HT-29 (cell line): ENCODE measurements around the gene PCNP. TPM values are rescaled to one million over a fixed set of nuclear protein-coding genes. Genes with fewer than 3 reads are reported as not detected.
"Not testable (repeated sequence)": the region's sequence is repeated elsewhere in the genome, so short reads cannot be mapped to it uniquely, and the experiment has no call there.

Experiments
- DNase-seq: peaks from one replicate; pipeline ENCODE4 v3.0.0-alpha.2; 2015; ENCODE audit warnings: low spot score
- total RNA-seq: library from RNA; depleted of rRNA; stranded (reverse); fragments of >200 nt; shearing (Covaris generic); gene quantifications from 2 replicates; pipeline ENCODE4 v1.2.3, GENCODE V29; 2014

Gene PCNP
- total RNA-seq, 1 experiment from 2014 or later, result 30.6 TPM

DNA sequence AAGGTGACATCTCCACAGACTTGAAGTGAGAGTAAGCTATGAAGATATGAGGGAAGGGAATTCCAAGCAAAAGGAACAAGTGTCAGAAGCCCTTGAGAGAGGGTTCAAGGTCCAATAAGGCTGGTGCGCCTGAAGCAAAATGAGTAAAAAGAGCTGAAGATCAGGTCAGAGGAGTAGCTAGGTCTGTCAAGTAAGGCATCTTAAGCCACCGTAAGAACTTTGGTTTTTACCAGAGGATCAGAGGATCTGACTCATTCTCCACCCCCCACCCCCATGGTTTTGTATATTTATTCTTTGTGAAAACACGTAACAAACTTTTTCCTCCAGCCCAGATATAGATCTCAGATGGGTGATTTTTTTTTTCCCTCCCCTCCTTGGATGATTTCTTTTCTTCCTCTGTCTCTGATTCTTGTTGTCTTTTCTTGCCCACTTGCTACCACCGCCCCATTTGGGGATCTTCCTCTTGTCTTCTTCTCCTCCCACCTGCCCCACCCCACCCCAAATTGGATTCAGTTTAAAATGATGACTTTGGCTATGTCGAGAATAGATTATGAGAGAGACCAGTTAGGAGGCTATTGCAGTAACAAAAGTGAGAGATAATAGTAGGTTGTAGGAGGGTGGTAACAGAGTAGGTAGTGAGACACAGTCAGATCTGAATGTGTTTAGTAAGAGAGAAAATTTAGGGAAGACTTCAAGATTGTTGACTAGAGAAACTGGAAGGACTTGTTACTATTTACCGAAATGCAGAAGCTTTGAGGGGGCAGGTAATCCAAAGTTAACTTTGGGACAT lies 6.3 kb upstream of the PCNP start:
- DNase-seq, result no peak

DNA sequence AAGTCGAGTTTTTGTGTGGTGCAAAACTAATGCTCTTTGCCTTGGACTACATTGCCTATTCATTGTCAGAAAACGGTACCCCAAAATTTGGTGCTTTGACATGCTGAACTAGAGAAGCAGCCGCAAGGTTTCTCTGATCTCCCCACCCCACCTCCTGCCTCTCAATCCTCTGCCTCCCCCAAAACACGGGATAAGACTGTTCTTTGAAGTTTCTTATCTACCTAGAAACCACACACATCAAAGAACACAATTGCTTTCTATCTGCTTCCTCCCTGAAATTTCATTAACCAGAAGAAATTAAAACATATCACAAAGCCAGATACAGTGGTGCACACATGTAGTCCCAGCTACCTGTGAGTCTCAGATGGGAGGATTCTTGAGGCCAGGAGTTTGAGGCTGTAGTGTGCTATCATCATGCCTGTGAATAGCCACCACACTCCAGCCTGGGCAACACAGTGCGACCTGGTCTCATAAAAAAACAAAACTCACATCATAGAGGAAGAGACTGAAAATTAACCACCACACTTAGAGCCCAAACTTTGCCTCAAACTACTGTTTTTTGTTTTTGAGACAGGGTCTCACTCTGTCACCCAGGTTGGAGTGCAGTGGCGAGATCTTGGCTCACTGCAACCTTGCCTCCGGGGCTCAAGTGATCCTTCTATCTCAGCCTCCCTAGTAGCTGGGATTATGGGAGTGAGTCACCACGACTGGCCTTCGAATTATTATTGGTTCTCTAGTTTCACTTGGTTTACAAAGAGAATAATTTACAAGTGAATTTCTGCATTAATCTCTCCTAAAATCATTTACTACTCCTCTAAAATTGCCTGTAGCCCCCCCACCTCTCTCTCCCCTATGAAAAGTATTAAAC lies 2.7 kb upstream of the PCNP start:
- DNase-seq, result no peak

DNA sequence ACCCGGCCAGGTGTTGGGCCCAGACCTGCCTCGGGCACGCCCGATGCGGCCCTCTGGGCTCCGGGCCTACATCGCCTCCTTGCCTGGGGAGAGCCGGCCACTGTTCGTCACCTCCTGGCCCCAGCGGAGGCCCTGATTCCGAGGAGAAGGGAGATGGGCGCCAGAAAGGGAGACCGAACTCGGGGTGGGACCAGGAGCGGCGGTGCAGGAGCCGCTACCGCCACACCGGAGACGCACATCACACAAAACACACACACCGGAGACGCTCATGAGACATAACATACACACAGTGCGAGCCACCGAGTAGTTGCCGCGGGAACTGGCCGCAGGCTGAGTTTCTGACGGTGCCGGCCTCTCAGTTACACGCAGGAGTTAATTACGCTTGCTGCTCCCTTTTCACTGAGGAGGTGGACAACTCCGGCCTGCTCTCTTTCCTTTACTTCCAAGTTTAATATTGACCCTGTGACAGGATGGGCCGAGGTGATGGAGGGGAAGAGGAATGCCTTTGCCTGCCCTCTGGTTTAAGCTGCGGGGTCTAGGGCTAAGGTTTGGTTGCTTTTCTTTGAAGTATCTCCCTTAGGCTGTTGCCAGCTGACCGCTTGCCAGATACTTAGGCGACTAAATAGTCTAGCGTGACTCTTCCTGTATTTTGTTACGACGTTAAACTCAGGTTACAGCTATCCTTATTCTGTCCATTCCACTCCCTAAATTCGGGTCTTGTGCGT lies 570 bp downstream of the PCNP start:
- DNase-seq, result peak; percentile 70

DNA sequence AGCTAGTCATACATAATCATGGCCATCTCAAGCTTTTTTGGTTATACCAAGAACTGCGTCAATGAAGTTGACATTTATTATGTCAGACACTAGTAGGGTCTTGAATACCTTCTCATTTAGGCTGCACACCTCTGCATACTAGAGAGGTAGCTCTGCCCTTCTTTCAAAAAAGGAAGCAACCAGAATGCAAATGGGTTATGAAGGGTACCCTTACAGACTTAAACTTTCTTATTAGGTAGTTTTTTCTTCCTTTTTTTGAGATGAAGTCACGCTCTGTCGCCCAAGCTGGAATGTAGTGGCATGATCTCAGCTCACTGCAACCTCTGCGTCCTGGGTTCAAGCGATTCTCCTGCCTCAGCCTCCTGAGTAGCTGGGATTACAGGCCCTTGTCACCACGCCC lies 3.3 kb downstream of the PCNP start:
- DNase-seq, result no peak

DNA sequence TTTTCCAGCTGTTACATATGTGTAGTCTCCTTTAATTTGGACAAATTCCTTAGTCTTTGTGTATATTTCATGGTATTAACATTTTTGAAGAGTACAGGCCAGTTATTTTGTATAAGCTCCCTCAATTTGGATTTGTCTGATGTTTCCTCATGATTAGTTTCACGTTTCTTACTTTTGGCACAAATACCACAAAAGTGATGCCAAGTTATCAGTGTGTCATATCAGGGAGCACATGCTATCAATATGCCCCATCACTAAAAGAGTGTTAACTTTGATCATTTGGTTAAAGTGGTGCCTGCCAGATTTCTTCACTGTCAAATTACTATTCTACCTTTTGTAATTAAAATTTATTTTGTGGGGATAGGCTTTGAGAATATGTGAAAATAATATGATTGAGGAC lies 14.6 kb downstream of the PCNP start:
- no peak for DNase-seq

DNA sequence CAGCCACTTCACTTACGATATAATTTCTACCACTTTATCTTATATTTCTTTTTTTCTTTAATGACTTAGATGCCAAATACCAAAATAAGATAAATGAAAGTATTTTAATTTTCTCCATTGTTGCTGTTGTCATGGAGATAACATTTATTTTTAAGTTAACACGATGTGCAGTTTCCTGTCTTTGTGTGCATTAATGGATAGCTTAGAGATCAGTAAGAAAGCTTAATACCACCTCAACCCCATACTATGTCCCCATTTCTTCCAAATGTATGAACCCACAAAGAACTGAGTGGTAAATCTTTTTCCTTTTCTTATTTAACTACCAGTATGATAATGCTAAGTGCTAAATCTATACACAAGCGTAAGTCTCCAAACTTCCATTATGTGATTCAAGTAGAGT lies 17.1 kb downstream of the PCNP start:
- DNase-seq, result no peak

DNA sequence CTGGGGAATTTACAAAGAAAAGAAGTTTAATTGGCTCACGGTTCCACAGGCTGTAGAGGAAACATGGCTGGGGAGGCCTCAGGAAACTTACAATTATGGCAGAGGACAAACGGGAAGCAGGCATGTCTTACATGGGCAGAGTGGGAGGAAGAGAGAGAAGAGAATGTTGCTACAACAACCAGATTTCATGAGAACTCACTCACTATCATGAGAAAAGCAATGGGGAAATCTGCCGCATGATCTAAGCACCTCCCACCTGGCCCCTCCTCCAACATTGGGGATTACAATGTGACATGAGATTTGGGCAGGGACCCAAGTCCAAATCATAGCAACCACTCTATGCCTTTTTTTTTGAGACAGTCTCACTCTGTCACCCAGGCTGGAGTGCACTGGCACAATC lies 28.8 kb downstream of the PCNP start:
- DNase-seq, result no peak

DNA sequence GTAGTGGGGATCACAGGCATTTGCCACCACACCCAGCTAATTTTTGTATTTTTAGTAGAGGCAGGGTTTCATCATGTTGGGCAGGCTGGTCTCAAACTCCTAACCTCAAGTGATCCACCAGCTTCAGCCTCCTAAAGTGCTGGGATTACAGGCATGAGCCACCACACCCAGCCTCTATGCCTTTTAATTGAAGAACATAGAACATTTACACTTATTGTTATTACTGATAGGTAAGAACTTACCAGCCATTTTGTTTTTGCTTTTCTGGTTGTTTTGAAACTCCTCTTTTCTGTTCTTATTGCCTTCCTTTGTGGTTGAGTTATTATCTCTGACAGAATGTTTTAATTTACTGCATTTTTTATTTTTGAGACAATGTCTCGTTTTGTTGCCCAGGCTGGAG lies 29.2 kb downstream of the PCNP start:
- DNase-seq, result no peak

DNA sequence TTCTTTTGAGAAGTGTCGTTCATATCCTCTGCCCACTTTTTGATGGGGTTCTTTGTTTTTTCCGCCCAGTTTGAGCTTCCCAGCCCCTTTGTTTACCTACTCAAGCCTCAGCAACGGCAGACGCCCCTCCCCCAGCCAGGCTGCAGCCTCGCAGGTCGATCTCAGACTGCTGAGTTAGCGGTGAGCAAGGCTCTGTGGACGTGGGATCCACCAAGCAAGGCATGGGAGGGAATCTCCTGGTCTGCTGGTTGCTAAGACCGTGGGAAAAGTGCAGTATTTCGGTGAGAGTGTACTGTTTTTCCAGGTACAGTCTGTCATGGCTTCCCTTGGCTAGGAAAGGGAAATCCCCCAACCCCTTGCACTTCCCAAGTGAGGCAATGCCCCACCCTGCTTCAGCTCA lies 31.4 kb downstream of the PCNP start:
- DNase-seq, result not testable (repeated sequence)

DNA sequence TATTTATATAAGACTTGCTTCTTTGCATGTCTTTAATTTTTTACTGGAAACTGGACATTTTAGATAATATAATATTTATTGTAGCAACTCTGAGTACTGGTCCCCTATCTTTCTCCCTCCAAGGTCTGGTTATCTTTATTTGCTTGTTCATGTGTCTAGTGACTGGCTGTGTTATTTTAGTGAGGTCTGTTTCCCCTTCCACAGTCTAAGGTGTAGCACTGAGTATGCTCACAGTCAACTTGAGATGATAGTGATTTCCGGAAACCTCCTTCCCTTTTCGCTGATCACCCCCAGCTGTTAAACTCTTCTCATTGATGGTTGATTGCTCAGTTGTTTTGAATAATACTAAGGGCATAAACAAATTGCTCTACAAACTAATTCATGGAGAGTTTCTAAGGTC lies 37.0 kb downstream of the PCNP start:
- DNase-seq, result no peak

DNA sequence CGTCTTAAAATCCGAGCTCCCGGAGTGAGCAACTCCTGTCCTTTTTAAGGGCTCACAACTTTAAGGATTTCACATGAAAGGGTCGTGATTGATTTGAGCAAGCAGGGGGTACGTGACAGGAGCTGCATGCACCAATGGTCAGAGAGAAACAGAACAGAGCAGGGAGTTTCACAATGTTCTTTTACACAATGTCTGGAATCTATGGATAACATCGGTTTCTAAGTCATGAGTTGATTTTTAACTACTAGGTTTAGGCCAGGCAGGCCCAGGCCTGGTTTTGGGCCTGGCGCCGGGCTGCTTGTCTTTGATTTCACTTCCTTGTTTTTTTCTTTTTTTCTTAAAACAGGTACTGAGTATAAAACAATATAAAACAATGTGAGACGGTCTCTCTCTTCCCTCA lies 39.0 kb downstream of the PCNP start:
- DNase-seq, result not testable (repeated sequence)

DNA sequence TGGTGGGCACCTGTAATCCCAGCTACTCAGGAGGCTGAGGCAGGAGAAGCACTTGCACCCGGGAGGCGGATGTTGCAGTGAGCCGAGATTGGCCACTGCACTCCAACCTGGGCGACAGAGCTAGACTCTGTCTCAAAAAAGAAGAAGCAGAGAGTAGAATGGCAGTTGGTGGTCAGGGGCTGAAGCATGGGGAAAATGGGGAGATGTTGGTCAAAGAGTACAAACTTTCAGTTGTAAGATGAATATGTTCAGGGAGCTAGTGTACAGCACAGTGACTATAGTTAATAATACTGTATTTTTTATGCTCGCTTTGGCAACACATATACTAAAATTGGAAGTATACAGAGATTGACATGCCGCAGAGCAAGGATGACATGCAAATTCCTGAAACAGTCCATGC lies 41.5 kb downstream of the PCNP start:
- no peak for DNase-seq

DNA sequence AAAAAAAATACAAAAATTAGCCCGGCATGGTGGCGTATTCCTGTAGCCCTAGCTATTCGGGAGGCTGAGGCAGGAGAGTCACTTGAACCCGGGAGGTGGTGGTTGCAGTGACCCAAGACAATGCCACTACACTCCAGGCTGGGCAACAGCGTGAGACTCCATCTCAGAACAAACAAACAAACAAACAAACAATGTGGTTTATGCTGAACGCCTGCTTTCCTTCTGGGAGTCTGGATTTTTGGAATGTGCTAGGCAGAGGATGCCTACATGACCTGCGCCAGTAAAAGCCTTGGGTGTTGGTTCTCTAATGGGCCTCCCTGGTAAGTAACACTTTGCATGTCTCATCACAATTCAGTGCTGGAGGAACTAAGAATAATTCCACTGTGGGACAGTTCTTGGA lies 43.5 kb downstream of the PCNP start:
- DNase-seq, result no peak

DNA sequence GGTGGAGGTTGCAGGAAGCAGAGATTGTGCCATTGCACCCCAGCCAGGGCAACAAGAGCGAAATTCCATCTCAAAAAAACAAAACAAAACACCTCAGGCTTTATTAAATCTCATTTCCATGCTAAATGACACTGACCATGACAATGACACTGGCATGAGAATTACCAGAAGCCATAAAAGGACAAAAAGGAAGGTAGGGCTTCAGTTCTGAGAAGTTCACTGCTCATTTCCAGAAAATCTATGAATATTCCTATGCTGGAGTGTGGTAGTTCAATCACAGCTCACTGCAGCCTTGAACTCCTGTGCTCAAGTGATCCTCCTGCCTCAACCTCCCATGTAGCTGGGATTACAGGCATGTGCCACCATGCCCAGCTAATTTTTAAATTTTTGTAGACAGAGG lies 44.7 kb downstream of the PCNP start:
- DNase-seq, result no peak

DNA sequence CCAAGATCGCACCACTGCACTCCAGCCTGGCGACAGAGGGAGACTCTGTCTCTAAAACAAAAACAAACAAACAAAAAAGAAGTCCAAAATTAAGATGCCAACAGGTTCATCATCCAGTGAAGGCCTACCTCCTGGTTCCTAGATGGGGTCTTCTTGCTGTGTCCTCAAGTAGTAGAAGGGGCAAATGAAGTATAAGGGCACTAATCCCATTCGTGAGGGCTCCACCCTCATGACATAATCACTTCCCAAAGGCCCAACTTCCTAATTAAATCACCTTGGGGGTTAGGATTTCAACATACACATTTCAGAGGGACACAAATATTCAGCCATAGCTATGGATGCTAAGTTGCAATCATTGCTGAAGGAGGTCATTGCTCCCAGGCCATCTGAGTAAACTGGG lies 45.8 kb downstream of the PCNP start:
- no peak for DNase-seq

DNA sequence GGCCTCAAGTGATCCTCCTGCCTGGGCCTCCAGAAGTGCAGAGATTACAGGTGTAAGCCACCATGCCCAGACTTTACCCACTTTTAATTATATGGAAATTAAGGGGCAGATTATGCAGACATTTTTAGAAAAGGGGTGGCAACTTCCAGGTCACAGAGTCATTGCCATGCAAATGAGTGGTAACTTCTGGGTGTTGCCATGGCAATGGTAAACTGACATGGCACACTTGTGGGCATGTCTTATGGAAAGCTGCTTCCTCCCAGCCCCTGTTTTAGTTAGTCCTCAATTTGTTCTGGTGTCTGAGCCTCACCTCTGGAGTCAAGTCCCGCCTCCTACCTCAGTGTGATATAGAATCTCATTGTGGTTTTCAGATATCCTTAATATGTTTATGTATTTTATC lies 49.7 kb downstream of the PCNP start:
- DNase-seq, result no peak

DNA sequence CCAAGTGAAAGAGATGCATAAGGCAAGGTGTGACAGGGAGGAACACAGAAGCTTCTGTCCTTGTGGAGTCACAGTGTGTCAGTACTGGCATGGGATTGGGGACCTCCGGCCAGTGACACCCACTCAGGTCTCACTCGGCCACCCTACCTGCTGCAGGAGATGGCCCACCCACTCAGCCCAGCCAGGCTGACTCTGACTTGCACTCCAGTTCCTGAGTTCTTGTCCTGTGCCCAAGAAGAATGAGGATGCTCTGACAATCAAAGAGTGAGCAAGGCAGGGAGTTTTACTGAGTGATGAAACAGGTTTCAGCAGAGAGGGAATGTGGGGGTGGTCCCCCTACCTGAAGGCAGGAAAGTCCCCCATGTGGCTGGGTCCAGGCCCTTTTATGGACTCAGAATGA lies 50.9 kb downstream of the PCNP start:
- DNase-seq, result no peak

DNA sequence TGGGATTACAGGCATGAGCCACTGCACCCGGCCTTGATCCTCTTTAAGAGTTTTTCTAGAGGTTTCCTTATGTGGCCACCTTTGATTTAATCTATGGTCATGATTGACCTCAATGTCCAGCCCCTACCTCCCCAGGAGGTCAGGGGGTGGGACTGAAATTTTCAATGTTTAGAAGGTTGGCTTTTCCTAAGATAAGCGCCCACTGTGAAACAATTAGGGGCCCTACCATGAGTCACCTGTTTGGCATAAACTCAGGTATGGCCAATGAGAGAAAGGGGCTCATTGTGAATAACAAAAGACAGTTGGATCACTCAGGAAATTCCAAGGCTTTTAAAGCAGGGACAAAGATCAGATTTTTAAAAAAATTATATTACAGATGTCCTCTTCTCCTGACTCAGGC lies 51.9 kb downstream of the PCNP start:
- DNase-seq, result no peak

DNA sequence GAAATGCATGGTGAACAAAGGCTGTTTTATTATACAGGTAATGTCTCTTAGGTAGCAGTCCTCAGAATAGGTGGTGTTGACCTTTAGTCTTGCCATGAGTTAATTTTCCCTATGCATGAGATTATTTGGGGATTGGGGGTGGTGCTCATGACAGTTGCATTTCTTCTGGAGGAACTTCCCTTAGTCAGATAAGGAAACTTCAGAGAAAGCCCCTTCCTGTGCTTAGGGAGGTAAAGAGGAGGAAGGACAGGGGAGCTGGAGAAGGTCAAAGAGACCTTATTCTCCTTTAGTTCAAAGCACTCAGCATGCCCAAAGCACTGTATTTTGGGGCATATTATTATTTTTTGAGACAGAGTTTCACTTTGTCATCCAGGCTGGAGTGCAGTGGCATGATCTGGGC lies 55.2 kb downstream of the PCNP start:
- DNase-seq, result no peak

DNA sequence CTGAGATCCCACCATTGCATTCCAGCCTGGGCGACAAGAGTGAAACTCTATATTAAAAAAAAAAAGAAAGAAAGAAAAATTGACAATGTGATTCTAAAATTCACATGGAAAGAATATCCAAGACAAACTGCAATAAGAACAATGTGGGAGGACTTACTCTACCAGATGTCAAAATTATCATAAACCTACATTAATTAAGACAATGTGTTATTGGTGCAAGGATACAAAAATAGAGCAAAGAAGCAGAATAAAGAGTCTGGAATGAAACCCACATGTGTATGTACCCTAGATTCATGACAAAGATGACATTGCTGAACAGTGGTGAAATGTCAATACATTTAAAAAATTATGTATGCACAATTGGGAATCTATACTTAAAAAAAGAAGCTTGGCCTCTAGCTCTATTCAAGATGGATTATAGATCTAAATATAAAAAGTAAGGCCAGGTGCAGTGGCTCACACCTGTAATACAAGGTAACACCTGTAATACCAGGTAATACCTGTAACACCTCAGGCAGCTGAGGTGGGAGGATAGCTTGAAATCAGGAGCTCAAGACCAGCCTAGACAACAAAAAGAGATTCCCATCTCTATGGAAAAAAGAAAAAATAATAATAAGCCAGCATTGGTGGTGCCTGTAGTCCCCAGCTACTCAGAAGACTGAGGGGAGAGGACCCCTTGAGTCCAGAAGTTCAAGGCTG lies 57.3 kb downstream of the PCNP start:
- DNase-seq, result no peak

DNA sequence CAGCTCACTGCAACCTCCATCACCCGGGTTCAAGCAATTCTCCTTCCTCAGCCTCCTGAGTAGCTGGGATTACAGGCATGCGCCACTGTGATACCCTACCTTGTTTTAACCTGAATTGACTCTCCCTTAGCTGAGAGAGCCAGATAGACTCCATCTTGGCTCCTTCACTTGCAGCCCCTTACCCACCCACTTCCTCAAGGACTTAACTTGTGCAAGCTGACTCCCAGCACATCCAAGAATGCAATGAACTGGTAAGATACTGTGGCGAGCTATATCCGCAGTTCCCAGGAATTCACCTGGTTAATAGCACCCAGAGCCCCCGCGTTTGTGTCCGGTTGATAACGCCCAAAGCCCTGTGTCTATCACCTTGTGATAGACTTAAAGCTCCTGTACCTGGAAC lies 58.0 kb downstream of the PCNP start:
- not testable (repeated sequence) for DNase-seq

DNA sequence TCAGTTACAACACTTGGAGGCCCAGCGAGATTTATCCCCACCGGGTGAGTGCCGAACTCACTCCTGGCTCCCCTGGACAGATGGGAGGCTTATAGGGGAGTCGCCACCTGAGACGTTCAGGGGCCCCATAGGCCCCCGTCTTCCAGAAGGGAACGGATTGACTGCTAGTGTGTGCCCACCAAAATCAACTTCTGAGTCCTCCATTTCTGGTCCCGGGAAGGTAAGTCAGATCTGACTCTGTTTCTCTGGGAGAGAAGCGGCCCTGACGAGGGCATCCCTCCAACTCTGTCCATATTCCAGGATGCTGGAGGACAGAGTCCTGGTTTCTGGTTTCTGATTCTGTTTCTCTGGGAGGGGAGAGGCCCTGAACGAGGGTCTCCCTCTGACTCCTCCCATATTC lies 58.6 kb downstream of the PCNP start:
- DNase-seq, result no peak
